PC-3 (cell line): ENCODE measurements around the gene SELE.

Experiments used
- EZH2 ChIP-seq: fragments of 300-600 bp; sonication (generic); IDR thresholded peaks from one replicate; pipeline ENCODE4 v1.6.1; 2017; ENCODE audit warnings: antibody characterized with exemption, mild to moderate bottlenecking, low read length; ENCODE audit not compliant: unreplicated experiment
- EZH2phosphoT487 ChIP-seq: fragments of 300-600 bp; sonication (generic); IDR thresholded peaks from 2 replicates; pipeline ENCODE4 v1.6.1; 2018; ENCODE audit warnings: mild to moderate bottlenecking, antibody characterized with exemption, low read length, borderline replicate concordance
- TF ChIP-seq, protein P1 (sequence below): fragments of 300-600 bp; sonication (generic); conservative IDR thresholded peaks from 2 replicates; pipeline ENCODE4 v1.5.1; 2017; ENCODE audit warnings: antibody characterized with exemption, low read depth, mild to moderate bottlenecking, low read length

DNA sequence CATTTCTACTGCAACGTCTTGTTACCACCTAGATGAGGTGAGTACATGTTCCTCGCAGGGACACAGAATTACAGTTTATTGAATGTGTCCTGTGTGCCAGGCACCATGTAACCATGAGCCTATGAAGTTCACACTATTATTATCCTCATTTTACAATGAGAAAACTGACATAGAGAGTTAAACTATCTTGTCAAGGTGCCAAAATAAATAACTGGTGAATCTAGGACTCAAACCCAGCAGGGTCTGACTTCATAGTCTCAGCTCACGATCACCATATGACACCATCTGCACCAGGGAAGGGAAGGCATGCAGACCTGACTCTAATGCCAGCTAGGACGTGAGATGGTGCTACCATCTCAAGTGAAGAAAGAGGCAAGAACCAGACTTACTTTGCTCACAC is 2.4 kb downstream of the SELE start:
- TF ChIP-seq, protein P1, sequence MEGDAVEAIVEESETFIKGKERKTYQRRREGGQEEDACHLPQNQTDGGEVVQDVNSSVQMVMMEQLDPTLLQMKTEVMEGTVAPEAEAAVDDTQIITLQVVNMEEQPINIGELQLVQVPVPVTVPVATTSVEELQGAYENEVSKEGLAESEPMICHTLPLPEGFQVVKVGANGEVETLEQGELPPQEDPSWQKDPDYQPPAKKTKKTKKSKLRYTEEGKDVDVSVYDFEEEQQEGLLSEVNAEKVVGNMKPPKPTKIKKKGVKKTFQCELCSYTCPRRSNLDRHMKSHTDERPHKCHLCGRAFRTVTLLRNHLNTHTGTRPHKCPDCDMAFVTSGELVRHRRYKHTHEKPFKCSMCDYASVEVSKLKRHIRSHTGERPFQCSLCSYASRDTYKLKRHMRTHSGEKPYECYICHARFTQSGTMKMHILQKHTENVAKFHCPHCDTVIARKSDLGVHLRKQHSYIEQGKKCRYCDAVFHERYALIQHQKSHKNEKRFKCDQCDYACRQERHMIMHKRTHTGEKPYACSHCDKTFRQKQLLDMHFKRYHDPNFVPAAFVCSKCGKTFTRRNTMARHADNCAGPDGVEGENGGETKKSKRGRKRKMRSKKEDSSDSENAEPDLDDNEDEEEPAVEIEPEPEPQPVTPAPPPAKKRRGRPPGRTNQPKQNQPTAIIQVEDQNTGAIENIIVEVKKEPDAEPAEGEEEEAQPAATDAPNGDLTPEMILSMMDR: no peak
- no peak for TF ChIP-seq EZH2
- TF ChIP-seq EZH2phosphoT487: no peak
